CD14-positive monocyte (primary cell): Measurements from ENCODE around the gene OR6M1. TPM values are rescaled to one million over a fixed set of nuclear protein-coding genes. Genes with fewer than 3 reads are reported as not detected.

Experiments
- DNase-seq, 3 donors: peaks; one replicate each; pipeline ENCODE4 v3.0.0-alpha.2; 2011 to 2022
- H2AFZ ChIP-seq: 2 replicates; pipeline ENCODE4 v1.6.0; 2012; ENCODE audit warnings: mild to moderate bottlenecking, low read depth, low read length, inconsistent platforms; ENCODE audit not compliant: insufficient read depth, poor library complexity, severe bottlenecking
- H3K27ac ChIP-seq, 2 donors: 1 replicate in 1 of 2; 2 replicates in 1 of 2; pipeline ENCODE4 v1.5.1; 2012 to 2013; ENCODE audit warnings: low read length in 2 of 2, control low read depth in 1 of 2, inconsistent platforms in 1 of 2, low read depth in 1 of 2, mild to moderate bottlenecking in 1 of 2
- H3K27me3 ChIP-seq, 2 donors: one replicate each; pipeline versions ENCODE4 v1.6.0 to v1.6.1; 2011 to 2013; ENCODE audit warnings: low read length in 2 of 2; ENCODE audit not compliant: control insufficient read depth in 2 of 2, insufficient read depth in 2 of 2
- H3K36me3 ChIP-seq, 2 donors: replicated peaks in 1 of 2; 1 replicate in 1 of 2; 2 replicates in 1 of 2; pipeline versions ENCODE4 v1.5.1 to v1.6.1; 2012 to 2013; ENCODE audit warnings: low read length in 2 of 2, control low read depth in 1 of 2, inconsistent platforms in 1 of 2, mild to moderate bottlenecking in 1 of 2; ENCODE audit not compliant: insufficient read depth in 2 of 2, control insufficient read depth in 1 of 2
- H3K4me1 ChIP-seq, 2 donors: 1 replicate in 1 of 2; 2 replicates in 1 of 2; pipeline versions ENCODE4 v1.5.1 to v1.6.1; 2012 to 2013; ENCODE audit warnings: low read length in 2 of 2, control low read depth in 1 of 2, inconsistent platforms in 1 of 2, mild to moderate bottlenecking in 1 of 2, moderate library complexity in 1 of 2; ENCODE audit not compliant: insufficient read depth in 2 of 2, control insufficient read depth in 1 of 2
- H3K4me2 ChIP-seq: replicated peaks from 2 replicates; pipeline ENCODE3; 2012; ENCODE audit warnings: low read length, moderate library complexity, mild to moderate bottlenecking; ENCODE audit not compliant: poor library complexity, severe bottlenecking; ENCODE audit errors: extremely low read depth
- H3K4me3 ChIP-seq, 3 experiments: fragments of 200-600 bp in 1 of 3; sonication (generic) in 1 of 3; replicated peaks in 1 of 3; 1 replicate in 2 of 3; 2 replicates in 1 of 3; pipeline ENCODE4 v1.5.1; 2011 to 2013; ENCODE audit warnings: low read length in 3 of 3, mild to moderate bottlenecking in 3 of 3, control low read depth in 2 of 3, low read depth in 2 of 3, inconsistent platforms in 1 of 3, moderate library complexity in 1 of 3
- H3K79me2 ChIP-seq: 2 replicates; pipeline ENCODE4 v1.6.0; 2012; ENCODE audit warnings: mild to moderate bottlenecking, control low read depth, inconsistent platforms, low read length, moderate library complexity; ENCODE audit not compliant: insufficient read depth
- H3K9ac ChIP-seq: 2 replicates; pipeline ENCODE4 v1.6.0; 2017; ENCODE audit warnings: low read length, mild to moderate bottlenecking; ENCODE audit not compliant: insufficient read depth, poor library complexity, severe bottlenecking
- H3K9me3 ChIP-seq, 2 donors: replicated peaks in 1 of 2; 1 replicate in 1 of 2; 2 replicates in 1 of 2; pipeline versions ENCODE4 v1.5.1 to v1.6.1; 2012 to 2013; ENCODE audit warnings: low read length in 2 of 2, control low read depth in 1 of 2; ENCODE audit not compliant: control insufficient read depth in 1 of 2, insufficient read depth in 1 of 2
- H4K20me1 ChIP-seq: 2 replicates; pipeline ENCODE4 v1.6.0; 2012; ENCODE audit warnings: mild to moderate bottlenecking, low read length, control low read depth, moderate library complexity; ENCODE audit not compliant: insufficient read depth
- H3K27ac Mint-ChIP-seq, 7 donors: one replicate each; pipeline ENCODE4 v1.8.0; 2020; ENCODE audit warnings: mild to moderate bottlenecking in 7 of 7, mixed read lengths in 7 of 7, moderate library complexity in 6 of 7, inconsistent platforms in 2 of 7
- H3K27me3 Mint-ChIP-seq, 3 donors: one replicate each; pipeline ENCODE4 v1.8.0; 2021 to 2022; ENCODE audit warnings: low read depth in 3 of 3, mild to moderate bottlenecking in 3 of 3, mixed read lengths in 3 of 3, moderate library complexity in 3 of 3, inconsistent platforms in 1 of 3
- H3K36me3 Mint-ChIP-seq, 2 donors: one replicate each; pipeline ENCODE4 v1.8.0; 2020; ENCODE audit warnings: mixed read lengths in 2 of 2, inconsistent platforms in 1 of 2, mild to moderate bottlenecking in 1 of 2
- H3K4me1 Mint-ChIP-seq: one replicate; pipeline ENCODE4 v1.8.0; 2020; ENCODE audit warnings: mild to moderate bottlenecking, mixed read lengths
- H3K4me3 Mint-ChIP-seq, 2 donors: one replicate each; pipeline ENCODE4 v1.8.0; 2020; ENCODE audit warnings: mild to moderate bottlenecking in 2 of 2, mixed read lengths in 2 of 2, moderate library complexity in 1 of 2
- H3K9me3 Mint-ChIP-seq, 7 donors: one replicate each; pipeline ENCODE4 v1.8.0; 2020 to 2022; ENCODE audit warnings: mixed read lengths in 7 of 7, mild to moderate bottlenecking in 6 of 7, moderate library complexity in 6 of 7, inconsistent platforms in 2 of 7
- WGBS: methylation state at CpG from one replicate; pipeline ENCODE4 v1.1.5; 2013; ENCODE audit warnings: missing lambda C conversion rate; ENCODE audit not compliant: insufficient coverage; 5-methylcytosine and 5-hydroxymethylcytosine counted together
- intact Hi-C, 2 donors: fragments of 100-400 bp; cut with micrococcal nuclease; formaldehyde crosslinking; loops; one replicate each; pipeline versions ENCODE4 v1.15.0 to v1.15.1; 2023
- polyA plus RNA-seq, 3 donors: library from polyadenylated mRNA; depleted of rRNA in 1 of 3; unstranded in 2 of 3; stranded (reverse) in 1 of 3; fragments of 300-500 nt in 2 of 3; fragments of >200 nt in 1 of 3; fragmentation: Illumina TruSeq in 2 of 3; gene quantifications; 1 replicate in 2 of 3; 2 replicates in 1 of 3; pipeline ENCODE4 v1.2.3, GENCODE V29; 2012 to 2021
- TF ChIP-seq, protein P1 (sequence below): fragments of 200-600 bp; IDR thresholded peaks from one replicate; pipeline ENCODE4 v1.8.0; 2022; ENCODE audit warnings: antibody characterized with exemption, mild to moderate bottlenecking

Gene OR6M1
- polyA plus RNA-seq, 3 donors = not detected

DNA sequence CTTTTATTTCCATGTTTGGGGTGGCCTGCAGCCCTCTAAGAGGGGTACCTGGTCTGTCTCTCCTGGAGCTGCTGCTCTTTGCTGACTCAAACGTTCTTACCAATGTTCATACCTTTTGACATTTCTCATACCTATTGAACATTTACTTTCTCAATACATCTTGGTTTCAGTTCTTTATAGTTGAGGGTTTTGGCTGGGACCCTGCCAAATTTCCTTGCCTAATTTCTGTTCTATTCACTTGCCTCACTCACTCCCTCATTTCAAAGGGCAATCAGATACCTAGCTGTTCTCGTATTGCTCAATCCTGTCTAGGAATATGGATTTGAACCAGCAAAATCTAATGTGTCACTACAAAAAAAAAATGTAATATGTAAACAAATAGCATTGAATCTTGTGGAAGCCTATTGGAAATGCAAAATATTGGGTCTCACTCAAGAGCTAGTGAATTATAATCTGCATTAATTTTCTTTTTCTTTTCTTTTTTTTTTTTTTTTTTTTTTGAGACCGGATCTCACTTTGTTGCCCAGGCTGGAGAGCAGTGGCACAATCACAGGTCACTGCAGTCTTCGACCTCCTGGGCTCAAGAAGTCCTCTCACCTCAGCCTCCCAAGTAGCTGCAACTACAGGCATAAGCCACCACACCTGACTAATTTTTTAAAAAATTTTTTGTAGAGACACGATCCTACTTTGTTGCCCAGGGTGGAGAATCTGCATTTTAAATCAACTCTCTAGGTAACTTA, 7.5 kb downstream of the OR6M1 start:
- WGBS = no CpG with 5 or more reads among the region's 5 CpGs
- no peak overlapping the region for H3K9ac ChIP-seq
- no peak overlapping the region for H3K4me2 ChIP-seq
- Mint-ChIP-seq H3K27ac (no peak overlapping the region), H3K4me1 (no peaks in the 10 kb centered on the region), H3K36me3 (no peaks in the 10 kb centered on the region), H3K27me3 (peaks cover 0 to 1% (median 1%) of the 10 kb centered on the region in 3 donors), H3K4me3 (no peak overlapping the region), H3K9me3 (peaks cover 0 to 4% (median 2%) of the 10 kb centered on the region in 7 donors)
- no peaks in the 10 kb centered on the region for H3K79me2 ChIP-seq
- TF ChIP-seq, protein P1, sequence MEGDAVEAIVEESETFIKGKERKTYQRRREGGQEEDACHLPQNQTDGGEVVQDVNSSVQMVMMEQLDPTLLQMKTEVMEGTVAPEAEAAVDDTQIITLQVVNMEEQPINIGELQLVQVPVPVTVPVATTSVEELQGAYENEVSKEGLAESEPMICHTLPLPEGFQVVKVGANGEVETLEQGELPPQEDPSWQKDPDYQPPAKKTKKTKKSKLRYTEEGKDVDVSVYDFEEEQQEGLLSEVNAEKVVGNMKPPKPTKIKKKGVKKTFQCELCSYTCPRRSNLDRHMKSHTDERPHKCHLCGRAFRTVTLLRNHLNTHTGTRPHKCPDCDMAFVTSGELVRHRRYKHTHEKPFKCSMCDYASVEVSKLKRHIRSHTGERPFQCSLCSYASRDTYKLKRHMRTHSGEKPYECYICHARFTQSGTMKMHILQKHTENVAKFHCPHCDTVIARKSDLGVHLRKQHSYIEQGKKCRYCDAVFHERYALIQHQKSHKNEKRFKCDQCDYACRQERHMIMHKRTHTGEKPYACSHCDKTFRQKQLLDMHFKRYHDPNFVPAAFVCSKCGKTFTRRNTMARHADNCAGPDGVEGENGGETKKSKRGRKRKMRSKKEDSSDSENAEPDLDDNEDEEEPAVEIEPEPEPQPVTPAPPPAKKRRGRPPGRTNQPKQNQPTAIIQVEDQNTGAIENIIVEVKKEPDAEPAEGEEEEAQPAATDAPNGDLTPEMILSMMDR = no peak
- intact Hi-C loops = no loop called here
- H4K20me1 ChIP-seq = no peaks in the 10 kb centered on the region
- no peaks in the 10 kb centered on the region for H3K4me1 ChIP-seq
- H3K36me3 ChIP-seq = no peaks in the 10 kb centered on the region
- no peak overlapping the region for H3K27ac ChIP-seq
- H3K27me3 ChIP-seq = no peaks in the 10 kb centered on the region
- no peak for DNase-seq
- H2AFZ ChIP-seq = no peak overlapping the region
- H3K4me3 ChIP-seq = no peak overlapping the region
- H3K9me3 ChIP-seq = no peaks in the 10 kb centered on the region

DNA sequence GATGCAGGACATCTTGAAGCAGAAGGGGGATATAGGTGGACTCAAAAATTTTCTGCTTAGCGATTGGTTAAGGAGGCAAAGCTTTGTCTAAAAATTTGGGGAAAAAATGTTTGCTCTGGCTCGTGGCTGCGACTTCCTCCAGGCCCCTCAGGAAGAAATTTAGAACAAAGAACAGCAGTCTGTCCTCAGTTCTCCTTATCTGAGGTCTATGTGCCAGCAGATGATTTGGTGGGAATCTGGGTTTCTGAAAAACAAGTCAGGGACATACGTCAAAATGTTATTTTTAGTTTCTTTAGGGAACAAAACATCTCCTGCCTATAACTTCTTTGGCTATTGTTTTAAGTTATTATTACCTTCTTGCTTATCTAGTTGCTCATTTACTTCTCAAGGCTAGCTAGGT, 8.1 kb downstream of the OR6M1 start:
- TF ChIP-seq, protein P1 = no peak
- DNase-seq = no peak
- no peaks in the 10 kb centered on the region for H3K79me2 ChIP-seq
- H3K36me3 Mint-ChIP-seq = no peaks in the 10 kb centered on the region
- no peaks in the 10 kb centered on the region for H3K27me3 ChIP-seq
- H3K4me1 ChIP-seq = no peaks in the 10 kb centered on the region
- WGBS = 0% methylated on average over 1 of the region's 4 CpGs
- intact Hi-C loops = no loop called here
- H3K36me3 ChIP-seq = no peaks in the 10 kb centered on the region
- peaks cover 0 to 1% (median 1%) of the 10 kb centered on the region in 3 donors for H3K27me3 Mint-ChIP-seq
- no peak overlapping the region for H3K27ac ChIP-seq
- H3K4me2 ChIP-seq = no peak overlapping the region
- no peak overlapping the region for H2AFZ ChIP-seq
- H3K4me3 ChIP-seq = no peak overlapping the region
- H3K9me3 ChIP-seq = no peaks in the 10 kb centered on the region
- H3K4me3 Mint-ChIP-seq = no peak overlapping the region
- no peak overlapping the region for H3K27ac Mint-ChIP-seq
- no peaks in the 10 kb centered on the region for H4K20me1 ChIP-seq
- no peaks in the 10 kb centered on the region for H3K4me1 Mint-ChIP-seq
- H3K9ac ChIP-seq = no peak overlapping the region
- peaks cover 0 to 5% (median 2%) of the 10 kb centered on the region in 7 donors for H3K9me3 Mint-ChIP-seq
